Measurements from ENCODE around the gene P2RX2.
"Not testable (repeated sequence)": the region's sequence is repeated elsewhere in the genome, so short reads cannot be mapped to it uniquely, and the experiment has no call there.

The P2RX2 gene

DNA sequence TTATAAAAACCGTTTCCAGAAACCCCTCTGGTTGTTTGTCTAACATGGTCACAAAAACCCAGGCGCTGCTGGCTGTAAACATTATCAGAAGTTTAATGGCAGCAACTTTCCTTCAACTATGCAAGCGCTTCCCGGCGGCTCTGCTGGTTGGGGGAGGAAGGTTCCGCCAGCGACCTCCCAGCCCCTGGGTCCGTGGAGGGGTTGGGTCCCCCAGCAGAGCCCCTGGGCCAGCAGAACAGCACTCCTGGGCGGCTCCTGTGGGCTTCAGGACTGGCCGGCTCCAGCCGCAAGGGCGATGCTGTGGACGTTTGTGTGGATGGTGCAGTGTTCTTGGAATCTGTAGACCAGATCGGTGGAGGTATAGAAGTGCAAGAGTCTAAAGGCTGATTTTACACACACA lies 34.1 kb upstream of the P2RX2 start:
- no peak for DNase-seq

GRCh38 chr12:132585177-132585576 lies 33.4 kb upstream of the P2RX2 start:
- DNase-seq = no peak

- DNase-seq = no peak
These were observed 31.6 kb upstream of the P2RX2 start for GRCh38 chr12:132586929-132587328.

DNA sequence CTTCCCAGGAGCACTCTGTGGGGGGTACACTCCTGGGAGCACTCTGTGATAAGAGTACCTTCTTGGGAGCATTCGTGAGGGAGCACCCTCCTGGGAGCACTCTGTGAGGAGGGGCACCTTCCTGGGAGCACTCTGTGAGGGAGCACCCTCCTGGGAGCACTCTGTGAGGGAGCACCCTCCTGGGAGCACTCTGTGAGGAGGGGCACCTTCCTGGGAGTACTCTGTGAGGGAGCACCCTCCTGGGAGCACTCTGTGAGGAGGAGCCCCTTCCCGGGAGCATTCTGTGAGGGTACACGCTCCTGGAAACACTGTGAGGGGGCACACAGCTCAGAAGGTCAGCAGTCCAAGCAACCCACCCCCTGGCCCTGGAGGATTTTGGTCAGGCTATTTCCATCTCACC lies 30.8 kb upstream of the P2RX2 start:
- DNase-seq = no peak

GRCh38 chr12:132588319-132588718 lies 30.3 kb upstream of the P2RX2 start:
- no peak for DNase-seq

DNA sequence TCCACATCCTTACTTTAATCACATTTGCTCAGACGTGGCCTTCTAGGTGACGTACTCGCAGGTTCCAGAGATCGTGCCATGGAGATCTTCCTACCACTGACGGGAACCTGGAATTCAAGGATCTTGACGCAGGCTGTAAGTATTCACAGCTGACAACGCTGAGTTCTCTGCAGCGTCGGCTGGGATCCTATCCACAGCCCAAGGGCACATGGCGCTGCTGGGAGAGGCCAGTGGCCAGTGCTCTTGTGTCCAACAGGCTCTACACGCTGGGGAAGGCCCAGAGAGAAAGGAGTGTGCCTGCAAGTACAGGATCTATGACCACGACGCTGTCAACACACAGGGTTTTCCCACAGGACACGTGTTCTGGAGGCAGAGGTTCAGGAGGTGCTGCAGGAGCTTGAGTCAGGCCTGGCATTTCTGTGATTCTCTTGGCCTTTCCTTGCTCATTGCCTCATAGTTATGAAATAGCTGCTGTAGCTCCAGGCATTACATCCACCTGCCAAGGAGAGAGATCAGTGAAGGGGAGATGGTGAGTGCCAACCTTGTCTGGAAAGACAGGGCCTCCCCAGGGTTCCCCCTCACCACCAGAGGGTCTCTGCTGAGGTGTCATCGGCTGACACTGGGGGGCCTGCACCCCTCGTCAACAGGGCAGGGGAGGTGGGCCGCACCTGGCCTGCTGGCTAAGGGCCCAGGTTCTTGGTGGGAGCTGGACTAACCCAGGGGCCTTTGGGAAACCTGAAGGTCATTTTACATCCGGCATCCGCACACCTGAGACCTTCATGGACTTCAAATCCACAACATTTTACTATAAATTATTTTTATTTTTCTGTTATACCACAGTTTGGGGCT lies 29.5 kb upstream of the P2RX2 start:
- DNase-seq = no peak

DNA sequence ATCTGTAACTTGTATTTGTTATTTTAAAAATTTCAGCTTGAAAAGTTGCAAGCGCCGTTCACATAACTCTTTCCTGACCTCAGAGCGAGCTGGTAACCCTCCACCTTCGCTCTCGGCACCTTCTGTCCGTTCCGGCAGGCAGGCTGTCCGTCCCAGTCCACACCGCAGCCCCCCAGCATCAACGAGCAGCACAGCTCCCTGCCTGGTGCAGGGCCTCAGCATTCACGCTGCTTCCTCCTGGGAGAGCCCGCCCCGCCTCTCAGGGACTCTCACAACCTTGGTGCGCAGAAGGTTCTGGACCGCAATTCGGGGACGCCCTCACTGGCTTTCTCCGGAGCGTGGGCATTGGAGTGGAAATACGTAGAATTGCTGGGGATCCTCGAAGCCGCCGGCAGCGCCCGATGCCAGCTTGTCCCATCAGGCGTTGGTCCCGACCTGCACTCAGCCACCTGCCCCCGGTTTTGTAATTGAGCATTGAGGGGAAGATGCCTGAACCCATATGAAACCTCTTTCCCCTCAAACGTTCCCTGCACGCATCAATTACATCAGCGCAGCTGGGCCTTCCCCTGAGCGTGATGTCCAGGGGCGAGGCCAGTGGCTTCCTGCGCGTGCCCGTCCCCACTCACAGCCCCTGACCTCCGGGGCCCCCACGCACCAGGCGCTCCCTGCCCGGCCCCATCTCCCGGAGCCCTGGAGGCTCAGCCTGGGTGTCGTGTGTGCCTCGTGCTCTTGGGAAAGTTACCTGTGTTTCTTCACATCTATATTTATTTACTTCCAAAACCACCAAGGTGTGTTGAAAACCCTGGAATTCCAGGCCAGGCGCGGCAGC lies 27.3 kb upstream of the P2RX2 start:
- DNase-seq = no peak

DNA sequence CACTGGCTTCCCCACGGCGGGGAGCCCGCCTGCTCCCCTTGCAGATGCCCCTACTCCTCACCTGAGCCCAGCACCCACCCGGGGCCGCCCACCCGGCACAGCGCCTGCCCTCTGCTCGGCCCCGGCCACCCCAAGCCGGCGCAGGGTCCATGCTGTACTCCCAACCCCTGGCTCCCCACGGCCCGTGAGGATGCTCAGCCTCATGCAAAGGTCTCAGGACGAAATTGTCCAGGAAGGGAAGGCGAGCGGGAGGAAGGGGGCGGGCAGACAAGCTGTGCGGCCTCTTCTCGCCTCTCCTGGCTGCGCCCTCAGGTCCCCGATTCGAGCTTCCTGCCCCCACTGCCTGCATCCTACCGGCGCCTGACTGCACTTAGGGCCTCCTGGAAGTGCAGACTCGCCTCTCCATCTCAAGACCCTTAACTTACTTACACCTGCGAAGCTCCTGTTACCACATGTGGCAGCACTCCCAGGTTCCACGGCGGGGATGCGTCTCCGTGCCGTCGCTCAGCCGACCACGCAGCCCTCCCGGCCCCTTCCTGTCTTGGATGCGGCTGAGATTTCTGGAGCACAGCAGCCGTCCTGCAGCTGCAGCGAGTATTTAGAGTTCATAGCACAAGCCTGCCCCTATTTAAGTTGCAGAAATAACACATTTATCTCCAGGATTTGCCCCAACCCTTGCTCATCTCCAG lies 26.1 kb upstream of the P2RX2 start:
- DNase-seq = no peak

- DNase-seq = no peak
These were observed 25.5 kb upstream of the P2RX2 start for GRCh38 chr12:132593071-132593470.

- no peak for DNase-seq
These were observed 25.1 kb upstream of the P2RX2 start for GRCh38 chr12:132593521-132593920.

DNA sequence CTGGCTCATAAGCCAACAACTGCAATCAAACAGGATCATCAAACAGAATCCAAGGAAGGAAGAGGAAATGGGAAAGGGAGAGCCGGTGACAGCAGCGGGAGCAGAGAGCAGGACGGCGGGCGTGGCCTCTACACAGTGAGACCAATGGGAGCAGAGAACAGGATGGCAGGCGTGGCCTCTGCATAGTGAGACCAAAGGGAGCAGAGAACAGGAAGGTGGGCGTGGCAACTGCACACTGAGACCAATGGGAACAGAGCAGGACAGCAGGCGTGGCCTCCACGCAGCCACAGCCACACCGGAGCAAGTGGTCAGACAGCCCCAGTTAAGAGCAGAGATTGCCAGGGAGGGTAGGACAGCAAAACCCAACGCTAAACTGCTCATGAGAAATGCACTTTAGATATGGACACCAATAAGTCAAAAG lies 24.6 kb upstream of the P2RX2 start:
- DNase-seq = peak; percentile 87

DNA sequence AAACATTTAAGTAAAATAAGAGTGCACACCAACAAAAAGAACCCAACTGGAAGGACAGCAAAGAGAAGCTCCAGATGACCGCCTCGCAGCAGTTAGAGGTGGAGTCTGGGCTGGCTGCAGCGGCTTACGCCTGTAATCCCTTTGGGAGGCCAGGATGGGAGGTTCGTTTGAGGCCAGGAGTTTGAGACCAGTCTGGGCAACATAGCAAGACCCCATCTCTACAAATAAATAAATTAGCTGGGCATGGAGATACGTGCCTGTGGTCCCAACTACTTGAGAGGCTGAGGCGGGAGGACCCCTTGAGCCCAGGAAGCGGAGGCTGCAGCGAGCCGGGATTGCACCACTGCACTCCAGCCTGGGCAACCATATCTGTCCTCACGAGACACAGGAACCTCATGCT lies 23.4 kb upstream of the P2RX2 start:
- no peak for DNase-seq

DNA sequence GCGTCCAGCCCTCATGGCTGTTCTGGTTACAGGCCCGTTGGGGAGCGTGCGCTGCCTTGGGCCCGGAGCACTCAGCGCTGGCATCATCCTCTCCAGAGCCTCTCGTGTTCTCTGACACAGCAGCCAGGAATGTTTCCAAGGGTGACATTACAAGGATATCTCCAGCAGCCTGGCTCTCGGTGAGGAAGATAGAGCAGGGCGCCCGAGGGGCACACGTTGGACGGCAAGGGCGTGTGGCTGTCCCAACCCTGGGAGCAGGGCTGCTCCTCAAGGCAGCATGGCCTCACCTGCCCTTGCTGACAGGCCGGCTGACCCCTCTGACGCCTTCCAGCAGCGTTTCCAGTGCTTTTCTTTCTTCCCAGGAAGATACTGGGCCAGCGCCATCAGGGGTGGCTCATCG lies 22.6 kb upstream of the P2RX2 start:
- no peak for DNase-seq

DNA sequence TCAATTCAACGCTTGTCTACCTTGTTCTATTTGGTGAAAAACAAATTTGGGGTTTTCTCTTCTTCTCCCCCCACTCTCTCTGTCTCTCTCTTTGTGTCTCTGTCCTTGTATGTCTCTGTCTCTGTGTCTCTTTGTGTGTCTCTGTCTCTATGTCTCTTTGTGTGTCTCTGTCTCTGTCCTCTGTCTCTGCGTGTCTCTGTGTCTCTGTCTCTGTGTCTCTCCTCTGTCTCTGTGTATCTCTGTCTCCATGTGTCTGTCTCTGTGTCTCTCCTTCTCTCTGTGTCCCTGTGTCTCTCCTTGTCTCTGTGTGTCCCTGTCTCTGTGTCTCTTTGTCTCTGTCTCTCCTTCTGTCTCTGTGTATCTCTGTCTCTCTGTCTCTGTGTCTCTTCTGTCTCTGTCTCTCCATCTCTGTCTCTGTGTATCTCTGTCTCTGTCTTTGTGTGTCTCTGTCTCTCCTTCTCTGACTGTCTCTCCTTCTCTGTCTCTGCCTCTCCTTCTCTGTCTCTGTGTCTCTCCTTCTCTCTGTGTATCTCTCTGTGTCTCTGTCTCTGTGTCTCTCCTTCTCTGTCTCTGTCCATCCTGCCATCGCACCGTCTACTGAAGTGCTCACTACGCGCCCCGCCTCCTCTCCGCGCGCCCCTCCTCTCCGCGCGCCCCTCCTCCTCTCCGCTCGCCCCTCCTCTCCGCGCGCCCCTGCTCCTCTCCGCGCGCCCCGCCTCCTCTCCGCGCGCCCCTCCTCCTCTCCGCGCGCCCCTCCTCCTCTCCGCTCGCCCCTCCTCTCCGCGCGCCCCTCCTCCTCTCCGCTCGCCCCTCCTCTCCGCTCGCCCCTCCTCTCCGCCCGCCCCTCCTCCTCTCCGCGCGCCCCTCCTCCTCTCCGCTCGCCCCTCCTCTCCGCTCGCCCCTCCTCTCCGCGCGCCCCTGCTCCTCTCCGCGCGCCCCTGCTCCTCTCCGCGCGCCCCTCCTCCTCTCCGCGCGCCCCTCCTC lies 21.0 kb upstream of the P2RX2 start:
- no peak for DNase-seq

- not testable (repeated sequence) for DNase-seq
These were observed 19.1 kb upstream of the P2RX2 start for GRCh38 chr12:132599502-132599901.

DNA sequence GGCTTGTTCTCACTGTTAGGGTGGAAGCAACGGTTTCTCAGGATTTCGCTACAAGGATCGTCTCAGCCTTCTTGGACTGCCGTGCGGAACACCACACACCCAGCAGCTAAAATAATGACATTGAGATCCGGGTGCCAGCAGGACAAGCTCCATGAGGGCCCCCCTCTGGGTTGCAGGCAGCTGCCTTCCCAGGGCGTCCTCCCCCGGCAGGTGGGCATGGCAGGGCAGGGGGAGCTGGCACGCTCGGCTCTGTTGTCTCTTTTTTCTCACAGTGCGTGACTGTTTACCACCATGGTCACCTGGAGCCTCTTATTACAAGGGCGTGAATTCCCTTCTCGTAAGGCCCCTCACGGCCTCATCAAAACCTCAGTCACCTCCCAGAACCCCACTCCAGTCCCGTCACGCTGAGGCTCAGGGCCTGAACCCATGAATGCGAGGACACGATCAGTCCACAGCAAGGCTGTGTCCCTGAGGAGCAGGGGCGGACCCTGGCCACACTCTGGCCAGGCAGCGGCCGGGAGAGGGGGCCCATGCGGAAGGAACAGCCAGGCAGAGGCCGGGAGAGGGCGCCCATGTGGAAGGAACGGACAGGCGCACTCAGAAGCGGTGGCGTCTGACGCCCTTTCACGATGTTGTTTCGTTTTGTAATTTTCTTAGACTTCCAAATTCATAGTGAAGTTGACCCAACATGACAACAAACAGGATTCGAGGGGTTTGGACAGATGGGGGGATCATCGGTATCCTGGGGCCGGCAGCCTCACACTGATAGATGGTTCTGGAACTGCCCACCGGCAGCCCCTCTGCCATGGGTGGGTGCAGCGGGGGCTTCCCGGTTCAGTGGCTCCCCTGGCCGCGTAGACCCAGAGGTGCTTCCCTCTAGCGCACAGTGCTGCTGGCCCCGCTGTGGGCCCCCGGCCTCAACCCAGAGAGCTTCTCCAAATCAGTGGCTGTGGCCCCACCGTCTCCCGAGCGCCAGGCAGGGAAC lies 18.2 kb upstream of the P2RX2 start:
- peak; percentile 32 for DNase-seq

DNA sequence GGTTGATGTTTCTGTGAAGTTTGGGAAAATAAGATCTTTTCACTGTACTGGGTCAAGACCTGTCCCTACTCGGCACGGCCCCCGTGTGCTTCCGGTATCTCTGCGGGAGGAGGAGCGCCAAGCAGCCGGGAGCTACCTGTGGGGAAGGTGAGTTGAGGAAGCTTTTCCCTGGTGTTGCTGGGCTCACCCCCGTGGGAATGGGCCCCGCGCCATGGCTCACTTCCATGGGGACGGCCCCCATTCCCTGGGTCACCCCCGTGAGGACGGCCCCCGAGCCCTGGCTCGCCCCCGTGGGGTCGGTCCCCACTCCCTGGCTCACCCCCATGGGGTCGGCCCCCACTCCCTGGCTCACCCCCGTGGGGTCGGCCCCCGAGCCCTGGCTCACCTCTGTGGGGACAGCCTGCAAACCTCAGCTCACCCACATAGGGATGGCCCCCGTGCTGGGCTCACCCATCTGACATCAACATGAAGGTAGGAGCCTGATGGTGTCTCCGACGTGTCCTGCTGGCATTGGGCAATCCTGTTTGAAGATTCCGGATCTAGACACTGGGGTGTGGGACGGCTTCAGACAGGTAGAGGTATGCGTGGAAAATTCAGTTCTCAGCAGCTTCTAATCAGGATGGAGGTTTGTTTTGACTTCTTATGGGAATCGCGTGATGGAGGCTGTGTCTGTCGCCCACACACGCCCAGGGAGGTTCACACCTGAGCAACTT lies 17.2 kb upstream of the P2RX2 start:
- no peak for DNase-seq

GRCh38 chr12:132602572-132603239 lies 15.9 kb upstream of the P2RX2 start:
- DNase-seq = no peak

DNA sequence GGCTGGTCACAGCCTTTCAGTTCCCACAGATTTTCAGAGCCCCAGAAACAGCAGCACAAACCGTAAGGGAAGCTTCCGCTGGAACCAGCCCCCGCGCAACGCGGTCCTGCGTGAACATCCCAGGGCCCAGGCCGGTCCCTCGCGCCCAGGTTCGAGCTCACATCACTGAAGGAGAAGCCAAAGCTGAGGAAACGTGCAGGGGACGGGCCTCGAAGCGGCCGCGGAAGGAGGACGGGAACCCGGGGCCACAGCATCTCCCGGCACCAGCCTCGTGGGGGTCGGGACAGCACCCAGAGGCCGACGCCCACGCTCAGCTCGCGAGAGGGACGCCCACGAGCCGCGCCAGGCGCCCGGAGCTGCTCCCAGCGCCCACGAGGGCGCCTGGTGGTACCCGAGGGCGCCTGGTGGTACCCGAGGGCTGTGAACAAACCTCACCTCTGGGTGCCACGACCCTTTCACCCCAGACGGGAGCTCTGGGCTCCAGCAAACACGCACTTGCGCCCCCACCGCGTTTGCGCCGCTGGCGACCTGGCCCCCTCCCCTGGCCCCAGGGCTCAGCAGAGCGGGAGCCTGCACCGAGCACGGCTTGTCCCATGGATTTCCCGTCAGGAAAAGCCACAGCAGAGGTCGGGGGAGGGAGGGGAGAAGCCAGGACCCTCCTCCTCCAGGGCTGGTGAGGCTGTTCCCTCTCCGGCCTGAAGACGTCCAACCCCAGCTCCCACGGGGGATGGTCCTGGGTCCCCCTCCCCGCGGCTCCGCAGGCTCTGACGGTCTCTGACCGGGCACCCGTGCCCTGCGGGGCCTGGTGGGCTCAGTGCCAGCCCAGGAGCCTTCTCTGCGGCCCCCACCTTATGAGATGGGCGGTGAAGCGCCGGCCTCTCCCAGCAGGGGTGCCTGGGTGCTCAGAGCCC lies 15.1 kb upstream of the P2RX2 start:
- no peak for DNase-seq
